Measurements from ENCODE around the gene SLC4A1AP. TPM values are rescaled to one million over a fixed set of nuclear protein-coding genes. Genes with fewer than 3 reads are reported as not detected.

Gene SLC4A1AP
- total and polyA plus RNA-seq, 4 experiments from 2014 or later, result 24.4 to 32.1 (median 26.5) TPM

GRCh38 chr2:27739058-27739373 lies 75.3 kb downstream of the SLC4A1AP start:
- CTCF ChIA-PET (ENCODE audit: partially characterized antibody), result no interaction called here
- H3K9me3 ChIP-seq (ENCODE audit: control insufficient read depth in 1 of 2, low read length in 2 of 2), result no peaks in the 10 kb centered on the region
- no peaks in the 10 kb centered on the region for H3K36me3 Mint-ChIP-seq

GRCh38 chr2:27741673-27742072 lies 78.0 kb downstream of the SLC4A1AP start:
- no peaks in the 10 kb centered on the region for H3K9me3 ChIP-seq (ENCODE audit: control insufficient read depth in 1 of 2, low read length in 2 of 2)
- H3K27ac ChIP-seq (ENCODE audit: low read depth, low read length), result no peak overlapping the region
- no peak for DNase-seq
- H3K4me1 ChIP-seq (ENCODE audit: insufficient read depth, low read length), result no peaks in the 10 kb centered on the region
- H3K27me3 ChIP-seq (ENCODE audit: insufficient read depth, low read length), result no peaks in the 10 kb centered on the region
- no peak overlapping the region for H3K4me3 ChIP-seq (ENCODE audit: low read length in 2 of 2)
- H3K36me3 ChIP-seq (ENCODE audit: insufficient read depth, low read length), result no peaks in the 10 kb centered on the region
- Mint-ChIP-seq H3K27me3 (peaks cover 3% of the 10 kb centered on the region in 2 donors), H3K36me3 (no peaks in the 10 kb centered on the region), H3K27ac (no peak overlapping the region), H3K9me3 (peaks cover 0 to 3% (median 0%) of the 10 kb centered on the region in 8 donors), H3K4me1 (peaks cover 0 to under 1% (median 0%) of the 10 kb centered on the region in 4 donors), H3K4me3 (no peak overlapping the region)
- ChIA-PET CTCF (ENCODE audit: partially characterized antibody) (interaction anchor here (0.8 kb wide), 1 partner anchor 17 kb away, joined by 3 read pairs; no protein-coding TSS in a partner anchor), POLR2A (ENCODE audit: partially characterized antibody) (no interaction called here)
- intact Hi-C loops (cut with micrococcal nuclease), result no loop called here

More at GRCh38 chr2:27739058-27739373, 75.3 kb downstream of the SLC4A1AP start:
- H3K4me3 Mint-ChIP-seq, result no peak overlapping the region
- H3K4me1 Mint-ChIP-seq, result peaks cover 3 to 14% (median 9%) of the 10 kb centered on the region in 4 donors
- intact Hi-C loops (cut with micrococcal nuclease), result no loop called here
- peaks cover 6% of the 10 kb centered on the region for H3K4me1 ChIP-seq (ENCODE audit: insufficient read depth, low read length)
- POLR2A ChIA-PET (ENCODE audit: partially characterized antibody), result no interaction called here
- no peak for DNase-seq
- H3K27ac ChIP-seq (ENCODE audit: low read depth, low read length), result no peak overlapping the region
- H3K27me3 ChIP-seq (ENCODE audit: insufficient read depth, low read length), result no peaks in the 10 kb centered on the region
- H3K9me3 Mint-ChIP-seq, result no peaks in the 10 kb centered on the region
- H3K4me3 ChIP-seq (ENCODE audit: low read length in 2 of 2), result no peak overlapping the region
- peaks cover 1 to 2% of the 10 kb centered on the region in 2 donors for H3K27me3 Mint-ChIP-seq
- H3K36me3 ChIP-seq (ENCODE audit: insufficient read depth, low read length), result no peaks in the 10 kb centered on the region
- H3K27ac Mint-ChIP-seq, result no peak overlapping the region

- H3K9me3 Mint-ChIP-seq, result peaks cover 0 to 3% (median 0%) of the 10 kb centered on the region in 8 donors
- ChIA-PET POLR2A (ENCODE audit: partially characterized antibody) (no interaction called here), CTCF (ENCODE audit: partially characterized antibody) (no interaction called here)
- Histone ChIP-seq H3K4me1 (ENCODE audit: insufficient read depth, low read length) (no peaks in the 10 kb centered on the region), H3K27ac (ENCODE audit: low read depth, low read length) (no peak overlapping the region), H3K4me3 (ENCODE audit: low read length in 2 of 2) (no peak overlapping the region), H3K27me3 (ENCODE audit: insufficient read depth, low read length) (no peaks in the 10 kb centered on the region), H3K9me3 (ENCODE audit: control insufficient read depth in 1 of 2, low read length in 2 of 2) (no peaks in the 10 kb centered on the region), H3K36me3 (ENCODE audit: insufficient read depth, low read length) (no peaks in the 10 kb centered on the region)
- peaks cover 3 to 5% of the 10 kb centered on the region in 2 donors for H3K27me3 Mint-ChIP-seq
- no peak overlapping the region for H3K27ac Mint-ChIP-seq
- intact Hi-C loops (cut with micrococcal nuclease), result no loop called here
- H3K4me3 Mint-ChIP-seq, result no peak overlapping the region
- no peaks in the 10 kb centered on the region for H3K4me1 Mint-ChIP-seq
- DNase-seq, result no peak
- no peaks in the 10 kb centered on the region for H3K36me3 Mint-ChIP-seq
Measured at GRCh38 chr2:27742571-27742970, 78.9 kb downstream of the SLC4A1AP start.

Other genes starting within 250 kb of the SLC4A1AP start
- gene NRBP1, start 235.3 kb upstream of the SLC4A1AP start, total RNA-seq, result 100 to 1,000 TPM; 115 to 119 TPM
- gene NRBP1, start 235.3 kb upstream of the SLC4A1AP start, polyA plus RNA-seq, result 100 to 1,000 TPM; 118 to 125 TPM
- gene KRTCAP3, start 221.5 kb upstream of the SLC4A1AP start, total RNA-seq, result 10 to 100 TPM; 23.6 to 23.9 TPM
- 1 to 10 TPM; 1.8 to 9.4 TPM for gene KRTCAP3, start 221.5 kb upstream of the SLC4A1AP start, polyA plus RNA-seq
- 10 to 100 TPM; 23.6 to 24.4 TPM for gene IFT172, start 174.1 kb upstream of the SLC4A1AP start, total RNA-seq
- 1 to 10 TPM; 2.1 to 5.2 TPM for gene IFT172, start 174.1 kb upstream of the SLC4A1AP start, polyA plus RNA-seq
- not detected for gene FNDC4, start 168.7 kb upstream of the SLC4A1AP start, total RNA-seq
- under 1 TPM in 1 of 2 donors, not detected in 1; 0.11 TPM for gene FNDC4, start 168.7 kb upstream of the SLC4A1AP start, polyA plus RNA-seq
- not detected for gene GCKR, start 167.1 kb upstream of the SLC4A1AP start, total RNA-seq
- not detected for gene GCKR, start 167.1 kb upstream of the SLC4A1AP start, polyA plus RNA-seq
- 10 to 100 TPM; 51.9 to 66.2 TPM for gene ZNF512, start 80.8 kb upstream of the SLC4A1AP start, total RNA-seq
- gene ZNF512, start 80.8 kb upstream of the SLC4A1AP start, polyA plus RNA-seq, result 10 to 100 TPM; 36.8 to 38.5 TPM
- 1 to 10 TPM; 1.3 to 2.2 TPM for gene CCDC121, start 34.9 kb upstream of the SLC4A1AP start, total RNA-seq
- 1 to 10 TPM in 1 of 2 donors, under 1 TPM in 1; 0.79 to 1.2 TPM for gene CCDC121, start 34.9 kb upstream of the SLC4A1AP start, polyA plus RNA-seq
- 10 to 100 TPM; 28.9 to 32.8 TPM for gene GPN1, start 34.8 kb upstream of the SLC4A1AP start, total RNA-seq
- 10 to 100 TPM; 65.9 to 99.5 TPM for gene GPN1, start 34.8 kb upstream of the SLC4A1AP start, polyA plus RNA-seq
- gene SUPT7L, start 275 bp upstream of the SLC4A1AP start, total RNA-seq, result 10 to 100 TPM; 45.4 to 48.5 TPM
- gene SUPT7L, start 275 bp upstream of the SLC4A1AP start, polyA plus RNA-seq, result 10 to 100 TPM; 21.4 to 22.7 TPM
- 10 to 100 TPM; 36.2 to 43.4 TPM for gene MRPL33, start 107.8 kb downstream of the SLC4A1AP start, total RNA-seq
- 100 to 1,000 TPM; 240 to 246 TPM for gene MRPL33, start 107.8 kb downstream of the SLC4A1AP start, polyA plus RNA-seq
- 1 to 10 TPM; 1.2 to 1.7 TPM for gene RBKS, start 226.5 kb downstream of the SLC4A1AP start, total RNA-seq
- 1 to 10 TPM; 2.5 to 5.9 TPM for gene RBKS, start 226.5 kb downstream of the SLC4A1AP start, polyA plus RNA-seq
- 10 to 100 TPM; 37.3 to 41.2 TPM for gene BABAM2, start 226.8 kb downstream of the SLC4A1AP start, total RNA-seq
- 10 to 100 TPM; 55.2 to 60.1 TPM for gene BABAM2, start 226.8 kb downstream of the SLC4A1AP start, polyA plus RNA-seq

Measured in CD4-positive, alpha-beta memory T cell (primary cell).